GM23338 (cell line): Measurements from ENCODE around the gene MAPK7. TPM values are rescaled to one million over a fixed set of nuclear protein-coding genes. Genes with fewer than 3 reads are reported as not detected.

ENCODE experiments used
- ATAC-seq: fragments of 200-7000 bp; cut with Tn5 transposase; 3 replicates; pipeline ENCODE4 v1.9.1; 2020
- DNase-seq: peaks from one replicate; pipeline ENCODE4 v3.0.0-alpha.2; 2015; ENCODE audit warnings: low spot score
- H2AFZ ChIP-seq: fragments of 200-600 bp; sonication (generic); 2 replicates; pipeline ENCODE4 v1.8.0; 2016; ENCODE audit warnings: antibody characterized with exemption, mild to moderate bottlenecking, moderate library complexity
- H3F3A ChIP-seq: fragments of 200-600 bp; sonication (generic); replicated peaks from 2 replicates; pipeline ENCODE4 v1.8.0; 2017; ENCODE audit warnings: antibody characterized with exemption, mixed run types, low read depth
- H3K27ac ChIP-seq: fragments of 200-600 bp; sonication (generic); 2 replicates; pipeline ENCODE4 v1.6.1; 2016; ENCODE audit warnings: low read depth
- H3K27me3 ChIP-seq: fragments of 200-600 bp; sonication (generic); 2 replicates; pipeline ENCODE4 v1.8.0; 2016; ENCODE audit warnings: mild to moderate bottlenecking, mixed run types, moderate library complexity; ENCODE audit not compliant: insufficient read depth
- H3K36me3 ChIP-seq: fragments of 200-600 bp; sonication (generic); 2 replicates; pipeline ENCODE4 v1.8.0; 2016; ENCODE audit warnings: mild to moderate bottlenecking; ENCODE audit not compliant: insufficient read depth
- H3K4me1 ChIP-seq: fragments of 200-600 bp; sonication (generic); 2 replicates; pipeline ENCODE4 v1.8.0; 2016; ENCODE audit warnings: mild to moderate bottlenecking, moderate library complexity; ENCODE audit not compliant: insufficient read depth
- H3K4me2 ChIP-seq: fragments of 200-600 bp; sonication (generic); 2 replicates; pipeline ENCODE4 v1.7.1; 2017; ENCODE audit warnings: mixed run types
- H3K4me3 ChIP-seq: fragments of 200-600 bp; sonication (generic); 2 replicates; pipeline ENCODE4 v1.6.1; 2016; ENCODE audit warnings: mixed run types
- H3K79me2 ChIP-seq: fragments of 200-600 bp; sonication (generic); replicated peaks from 2 replicates; pipeline ENCODE4 v1.8.0; 2017; ENCODE audit warnings: mild to moderate bottlenecking; ENCODE audit not compliant: insufficient read depth
- H3K9me2 ChIP-seq: fragments of 200-600 bp; sonication (generic); 2 replicates; pipeline ENCODE4 v1.8.0; 2017; ENCODE audit not compliant: insufficient read depth
- H4K20me1 ChIP-seq: fragments of 200-600 bp; sonication (generic); replicated peaks from 2 replicates; pipeline ENCODE4 v1.8.0; 2017; ENCODE audit warnings: mild to moderate bottlenecking; ENCODE audit not compliant: insufficient read depth
- H3K27ac Mint-ChIP-seq: 2 replicates; pipeline ENCODE4 v1.8.0; 2020; ENCODE audit warnings: inconsistent platforms, mild to moderate bottlenecking, moderate library complexity, mixed read lengths
- H3K27me3 Mint-ChIP-seq: 3 replicates; pipeline ENCODE4 v1.8.0; 2022; ENCODE audit warnings: low read depth, mild to moderate bottlenecking, moderate library complexity, mixed read lengths, inconsistent platforms; ENCODE audit not compliant: insufficient read depth, poor library complexity
- H3K36me3 Mint-ChIP-seq: 3 replicates; pipeline ENCODE4 v1.8.0; 2021; ENCODE audit warnings: low read depth, mild to moderate bottlenecking, inconsistent platforms, moderate library complexity, mixed read lengths
- H3K4me1 Mint-ChIP-seq: 3 replicates; pipeline ENCODE4 v1.8.0; 2020; ENCODE audit warnings: mild to moderate bottlenecking, inconsistent platforms, mixed read lengths
- H3K4me3 Mint-ChIP-seq: 3 replicates; pipeline ENCODE4 v1.8.0; 2021; ENCODE audit warnings: moderate library complexity, mild to moderate bottlenecking, inconsistent platforms, mixed read lengths
- H3K9me3 Mint-ChIP-seq: 3 replicates; pipeline ENCODE4 v1.8.0; 2020; ENCODE audit warnings: moderate library complexity, mild to moderate bottlenecking, inconsistent platforms, mixed read lengths
- CREB1 ChIP-seq: fragments of 250-450 bp; sonication (Bioruptor Pico); IDR thresholded peaks from 2 replicates; pipeline ENCODE4 v1.5.0; 2020; ENCODE audit warnings: low read depth, mild to moderate bottlenecking, moderate library complexity
- CTCF ChIP-seq, 2 experiments: fragments of 200-600 bp in 1 of 2; sonication (generic) in 1 of 2; conservative IDR thresholded peaks; 2 replicates each; pipeline versions ENCODE4 v1.5.1 to v1.6.1; 2016 to 2017; ENCODE audit warnings: antibody characterized with exemption in 2 of 2, low read depth in 2 of 2, mild to moderate bottlenecking in 2 of 2, moderate library complexity in 1 of 2
- ETS1 ChIP-seq: IDR thresholded peaks from 2 replicates; pipeline ENCODE4 v1.6.1; 2016; ENCODE audit warnings: antibody characterized with exemption
- EZH2phosphoT487 ChIP-seq: fragments of 200-600 bp; sonication (generic); IDR thresholded peaks from one replicate; pipeline ENCODE4 v1.8.1; 2018; ENCODE audit warnings: antibody characterized with exemption; ENCODE audit not compliant: unreplicated experiment
- NANOG ChIP-seq: IDR thresholded peaks from 2 replicates; pipeline ENCODE4 v1.6.1; 2016; ENCODE audit warnings: antibody characterized with exemption, borderline replicate concordance
- POLR2AphosphoS5 ChIP-seq: IDR thresholded peaks from 2 replicates; pipeline ENCODE4 v1.6.1; 2016; ENCODE audit warnings: antibody characterized with exemption, low read depth
- REST ChIP-seq: IDR thresholded peaks from one replicate; pipeline ENCODE4 v1.6.1; 2018; ENCODE audit warnings: antibody characterized with exemption; ENCODE audit not compliant: unreplicated experiment
- polyA plus RNA-seq: library from polyadenylated mRNA; unstranded; fragments of >200 nt; fragmentation: Nextera tagmentation; extraction: Ambion mirVana; gene quantifications from 2 replicates; pipeline ENCODE4 v1.2.1, GENCODE V29; 2016
- total RNA-seq: library from RNA; depleted of rRNA; stranded (reverse); fragments of >200 nt; shearing (Covaris generic); gene quantifications from 2 replicates; pipeline ENCODE4 v1.2.3, GENCODE V29; 2014
- TF ChIP-seq, protein P1 (sequence below): fragments of 250-450 bp; sonication (Bioruptor Pico); IDR thresholded peaks from 2 replicates; pipeline ENCODE4 v1.5.0; 2020; ENCODE audit warnings: mild to moderate bottlenecking, moderate library complexity

MAPK7 gene
- total and polyA plus RNA-seq, 2 experiments from 2014 or later = 15.5 to 53.1 TPM

GRCh38 chr17:19331543-19332245 lies 46.6 kb upstream of the MAPK7 start (continued):
- TF ChIP-seq, protein P1, sequence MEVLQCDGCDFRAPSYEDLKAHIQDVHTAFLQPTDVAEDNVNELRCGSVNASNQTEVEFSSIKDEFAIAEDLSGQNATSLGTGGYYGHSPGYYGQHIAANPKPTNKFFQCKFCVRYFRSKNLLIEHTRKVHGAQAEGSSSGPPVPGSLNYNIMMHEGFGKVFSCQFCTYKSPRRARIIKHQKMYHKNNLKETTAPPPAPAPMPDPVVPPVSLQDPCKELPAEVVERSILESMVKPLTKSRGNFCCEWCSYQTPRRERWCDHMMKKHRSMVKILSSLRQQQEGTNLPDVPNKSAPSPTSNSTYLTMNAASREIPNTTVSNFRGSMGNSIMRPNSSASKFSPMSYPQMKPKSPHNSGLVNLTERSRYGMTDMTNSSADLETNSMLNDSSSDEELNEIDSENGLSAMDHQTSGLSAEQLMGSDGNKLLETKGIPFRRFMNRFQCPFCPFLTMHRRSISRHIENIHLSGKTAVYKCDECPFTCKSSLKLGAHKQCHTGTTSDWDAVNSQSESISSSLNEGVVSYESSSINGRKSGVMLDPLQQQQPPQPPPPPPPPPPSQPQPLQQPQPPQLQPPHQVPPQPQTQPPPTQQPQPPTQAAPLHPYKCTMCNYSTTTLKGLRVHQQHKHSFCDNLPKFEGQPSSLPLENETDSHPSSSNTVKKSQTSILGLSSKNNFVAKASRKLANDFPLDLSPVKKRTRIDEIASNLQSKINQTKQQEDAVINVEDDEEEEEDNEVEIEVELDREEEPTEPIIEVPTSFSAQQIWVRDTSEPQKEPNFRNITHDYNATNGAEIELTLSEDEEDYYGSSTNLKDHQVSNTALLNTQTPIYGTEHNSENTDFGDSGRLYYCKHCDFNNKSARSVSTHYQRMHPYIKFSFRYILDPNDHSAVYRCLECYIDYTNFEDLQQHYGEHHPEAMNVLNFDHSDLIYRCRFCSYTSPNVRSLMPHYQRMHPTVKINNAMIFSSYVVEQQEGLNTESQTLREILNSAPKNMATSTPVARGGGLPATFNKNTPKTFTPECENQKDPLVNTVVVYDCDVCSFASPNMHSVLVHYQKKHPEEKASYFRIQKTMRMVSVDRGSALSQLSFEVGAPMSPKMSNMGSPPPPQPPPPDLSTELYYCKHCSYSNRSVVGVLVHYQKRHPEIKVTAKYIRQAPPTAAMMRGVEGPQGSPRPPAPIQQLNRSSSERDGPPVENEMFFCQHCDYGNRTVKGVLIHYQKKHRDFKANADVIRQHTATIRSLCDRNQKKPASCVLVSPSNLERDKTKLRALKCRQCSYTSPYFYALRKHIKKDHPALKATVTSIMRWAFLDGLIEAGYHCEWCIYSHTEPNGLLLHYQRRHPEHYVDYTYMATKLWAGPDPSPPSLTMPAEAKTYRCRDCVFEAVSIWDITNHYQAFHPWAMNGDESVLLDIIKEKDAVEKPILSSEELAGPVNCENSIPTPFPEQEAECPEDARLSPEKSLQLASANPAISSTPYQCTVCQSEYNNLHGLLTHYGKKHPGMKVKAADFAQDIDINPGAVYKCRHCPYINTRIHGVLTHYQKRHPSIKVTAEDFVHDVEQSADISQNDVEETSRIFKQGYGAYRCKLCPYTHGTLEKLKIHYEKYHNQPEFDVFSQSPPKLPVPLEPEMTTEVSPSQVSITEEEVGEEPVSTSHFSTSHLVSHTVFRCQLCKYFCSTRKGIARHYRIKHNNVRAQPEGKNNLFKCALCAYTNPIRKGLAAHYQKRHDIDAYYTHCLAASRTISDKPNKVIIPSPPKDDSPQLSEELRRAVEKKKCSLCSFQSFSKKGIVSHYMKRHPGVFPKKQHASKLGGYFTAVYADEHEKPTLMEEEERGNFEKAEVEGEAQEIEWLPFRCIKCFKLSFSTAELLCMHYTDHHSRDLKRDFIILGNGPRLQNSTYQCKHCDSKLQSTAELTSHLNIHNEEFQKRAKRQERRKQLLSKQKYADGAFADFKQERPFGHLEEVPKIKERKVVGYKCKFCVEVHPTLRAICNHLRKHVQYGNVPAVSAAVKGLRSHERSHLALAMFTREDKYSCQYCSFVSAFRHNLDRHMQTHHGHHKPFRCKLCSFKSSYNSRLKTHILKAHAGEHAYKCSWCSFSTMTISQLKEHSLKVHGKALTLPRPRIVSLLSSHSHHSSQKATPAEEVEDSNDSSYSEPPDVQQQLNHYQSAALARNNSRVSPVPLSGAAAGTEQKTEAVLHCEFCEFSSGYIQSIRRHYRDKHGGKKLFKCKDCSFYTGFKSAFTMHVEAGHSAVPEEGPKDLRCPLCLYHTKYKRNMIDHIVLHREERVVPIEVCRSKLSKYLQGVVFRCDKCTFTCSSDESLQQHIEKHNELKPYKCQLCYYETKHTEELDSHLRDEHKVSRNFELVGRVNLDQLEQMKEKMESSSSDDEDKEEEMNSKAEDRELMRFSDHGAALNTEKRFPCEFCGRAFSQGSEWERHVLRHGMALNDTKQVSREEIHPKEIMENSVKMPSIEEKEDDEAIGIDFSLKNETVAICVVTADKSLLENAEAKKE (CRISPR knock-in tag) = no peak
- TF ChIP-seq NANOG = no peak
- TF ChIP-seq EZH2phosphoT487 = no peak
- TF ChIP-seq CTCF (conservative IDR thresholded peaks at IDR 0.05; ENCODE audit: low read depth in 2 of 2) = no peak
- no peak for TF ChIP-seq POLR2AphosphoS5

GRCh38 chr17:19332371-19333131 lies 45.7 kb upstream of the MAPK7 start:
- no peaks in the 10 kb centered on the region; the same call in 1 of the 2 replicates for H3F3A ChIP-seq
- H3K4me3 ChIP-seq = no peak overlapping the region
- H3K27me3 Mint-ChIP-seq = peaks cover 18% of the 10 kb centered on the region
- H3K4me1 Mint-ChIP-seq = peaks cover 22% of the 10 kb centered on the region
- H3K27ac ChIP-seq = no peak overlapping the region
- DNase-seq (no peak), ATAC-seq (no peak)
- no peaks in the 10 kb centered on the region for H3K79me2 ChIP-seq
- H3K4me3 Mint-ChIP-seq = no peak overlapping the region
- H3K9me3 Mint-ChIP-seq = no peaks in the 10 kb centered on the region
- H4K20me1 ChIP-seq = no peaks in the 10 kb centered on the region; the same call in 1 of the 2 replicates
- no peak overlapping the region for H3K27ac Mint-ChIP-seq
- H3K4me2 ChIP-seq = no peak overlapping the region
- no peaks in the 10 kb centered on the region; the same call in 2 of the 3 replicates for H3K36me3 Mint-ChIP-seq
- no peaks in the 10 kb centered on the region; the same call in 1 of the 2 replicates for H3K4me1 ChIP-seq
- H3K36me3 ChIP-seq = no peaks in the 10 kb centered on the region
- no peak overlapping the region for H2AFZ ChIP-seq
- H3K27me3 ChIP-seq = no peaks in the 10 kb centered on the region
- H3K9me2 ChIP-seq = no peaks in the 10 kb centered on the region
- no peak for TF ChIP-seq NANOG
- no peak for TF ChIP-seq ETS1
- TF ChIP-seq REST = no peak
- TF ChIP-seq CREB1 (CRISPR knock-in tag) = no peak
